Measurements from ENCODE around the gene DPYSL4. TPM values are rescaled to one million over a fixed set of nuclear protein-coding genes. Genes with fewer than 3 reads are reported as not detected.

The DPYSL4 gene
- polyA plus RNA-seq, 3 donors = 0.08 TPM; not detected in 2

GRCh38 chr10:132174237-132174636, 12.5 kb upstream of the DPYSL4 start:
- H3K36me3 Mint-ChIP-seq = no peaks in the 10 kb centered on the region
- peaks cover 27 to 31% (median 31%) of the 10 kb centered on the region in 3 donors for H3K27me3 Mint-ChIP-seq (ENCODE audit: low read depth in 3 of 3)
- no peak for DNase-seq
- Histone ChIP-seq H3K9ac (ENCODE audit: insufficient read depth, low read length, poor library complexity, severe bottlenecking) (no peak overlapping the region), H3K27me3 (ENCODE audit: control insufficient read depth in 2 of 2, insufficient read depth in 2 of 2, low read length in 2 of 2) (peaks cover 0 to 22% of the 10 kb centered on the region in 2 donors), H3K9me3 (replicated peaks in 1 of 2; ENCODE audit: control insufficient read depth in 1 of 2, insufficient read depth in 1 of 2, low read length in 2 of 2) (peaks cover 7 to 12% of the 10 kb centered on the region in 2 donors), H3K36me3 (replicated peaks in 1 of 2; ENCODE audit: control insufficient read depth in 1 of 2, insufficient read depth in 2 of 2, low read length in 2 of 2) (no peaks in the 10 kb centered on the region), H2AFZ (ENCODE audit: insufficient read depth, low read depth, low read length, poor library complexity, severe bottlenecking) (no peak overlapping the region), H4K20me1 (ENCODE audit: insufficient read depth, low read length) (no peaks in the 10 kb centered on the region), H3K4me3 (replicated peaks in 1 of 3; ENCODE audit: low read depth in 2 of 3, low read length in 3 of 3) (no peak overlapping the region), H3K79me2 (ENCODE audit: insufficient read depth, low read length) (no peaks in the 10 kb centered on the region), H3K4me1 (ENCODE audit: control insufficient read depth in 1 of 2, insufficient read depth in 2 of 2, low read length in 2 of 2) (no peaks in the 10 kb centered on the region), H3K27ac (ENCODE audit: low read depth in 1 of 2, low read length in 2 of 2) (no peak overlapping the region), H3K4me2 (replicated peaks; ENCODE audit: extremely low read depth, low read length, poor library complexity, severe bottlenecking) (no peak overlapping the region)
- no peak for TF ChIP-seq CTCF (IDR thresholded peaks at IDR 0.05)
- no peaks in the 10 kb centered on the region for H3K4me1 Mint-ChIP-seq
- peaks cover 0 to 11% (median 6%) of the 10 kb centered on the region in 7 donors for H3K9me3 Mint-ChIP-seq
- H3K27ac Mint-ChIP-seq = no peak overlapping the region
- WGBS (ENCODE audit: insufficient coverage) = 87% methylated on average over 11 of the region's 11 CpGs
- H3K4me3 Mint-ChIP-seq = no peak overlapping the region
- intact Hi-C loops (cut with micrococcal nuclease) = no loop called here

- Histone ChIP-seq H3K36me3 (replicated peaks in 1 of 2; ENCODE audit: control insufficient read depth in 1 of 2, insufficient read depth in 2 of 2, low read length in 2 of 2) (no peaks in the 10 kb centered on the region), H3K9ac (ENCODE audit: insufficient read depth, low read length, poor library complexity, severe bottlenecking) (no peak overlapping the region), H3K4me2 (replicated peaks; ENCODE audit: extremely low read depth, low read length, poor library complexity, severe bottlenecking) (no peak overlapping the region), H3K9me3 (replicated peaks in 1 of 2; ENCODE audit: control insufficient read depth in 1 of 2, insufficient read depth in 1 of 2, low read length in 2 of 2) (peaks cover 7 to 12% of the 10 kb centered on the region in 2 donors), H4K20me1 (ENCODE audit: insufficient read depth, low read length) (no peaks in the 10 kb centered on the region), H3K4me1 (ENCODE audit: control insufficient read depth in 1 of 2, insufficient read depth in 2 of 2, low read length in 2 of 2) (no peaks in the 10 kb centered on the region), H3K27me3 (ENCODE audit: control insufficient read depth in 2 of 2, insufficient read depth in 2 of 2, low read length in 2 of 2) (peaks cover 0 to 22% of the 10 kb centered on the region in 2 donors), H3K27ac (ENCODE audit: low read depth in 1 of 2, low read length in 2 of 2) (no peak overlapping the region), H3K79me2 (ENCODE audit: insufficient read depth, low read length) (no peaks in the 10 kb centered on the region), H3K4me3 (replicated peaks in 1 of 3; ENCODE audit: low read depth in 2 of 3, low read length in 3 of 3) (no peak overlapping the region), H2AFZ (ENCODE audit: insufficient read depth, low read depth, low read length, poor library complexity, severe bottlenecking) (no peak overlapping the region)
- 59% methylated on average over 5 of the region's 6 CpGs for WGBS (ENCODE audit: insufficient coverage)
- no peak for TF ChIP-seq CTCF (IDR thresholded peaks at IDR 0.05)
- Mint-ChIP-seq H3K27ac (no peak overlapping the region), H3K9me3 (peaks cover 0 to 11% (median 6%) of the 10 kb centered on the region in 7 donors), H3K36me3 (no peaks in the 10 kb centered on the region), H3K27me3 (ENCODE audit: low read depth in 3 of 3) (peaks cover 27 to 36% (median 33%) of the 10 kb centered on the region in 3 donors), H3K4me3 (no peak overlapping the region), H3K4me1 (no peaks in the 10 kb centered on the region)
- intact Hi-C loops (cut with micrococcal nuclease) = no loop called here
- DNase-seq = no peak
These were observed 11.3 kb upstream of the DPYSL4 start for GRCh38 chr10:132175408-132175807.
